GM18520 (cell line): ENCODE results near the gene MESD.

Source experiments
- ATAC-seq: cut with Tn5 transposase; IDR thresholded peaks from one replicate; pipeline ENCODE4 v1.9.1; 2021; ENCODE audit not compliant: unreplicated experiment

The MESD gene

GRCh38 chr15:80989518-80990478 lies at the start of gene MESD:
MESD (minus strand) TSS chr15:80989819; CDS start chr15:80989791, 28 bp downstream.
- peak; percentile 87 for ATAC-seq

GRCh38 chr15:81038975-81039607 lies 49.5 kb upstream of the MESD start:
- no peak for ATAC-seq

- ATAC-seq: no peak
Measured at GRCh38 chr15:81037952-81038743, 48.5 kb upstream of the MESD start.

DNA sequence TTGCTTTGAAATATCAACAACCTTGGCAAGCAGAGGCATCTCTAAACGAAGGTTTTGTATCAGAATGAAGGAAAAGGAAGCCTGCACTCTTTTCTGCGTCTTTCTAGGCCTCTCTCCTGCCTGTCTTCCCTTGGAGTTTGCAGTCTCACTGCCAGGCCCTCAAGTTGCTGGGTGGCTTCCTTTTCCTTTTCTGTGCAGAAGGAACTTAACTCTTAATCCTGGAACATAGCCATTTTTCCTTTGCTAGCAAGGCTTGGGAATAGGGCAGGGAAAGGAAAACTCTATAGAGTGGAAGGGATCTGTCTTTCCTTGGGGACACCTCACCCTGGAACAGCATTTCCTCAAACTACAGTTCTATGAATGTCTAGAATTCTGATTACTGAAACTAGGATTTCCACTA lies 43.9 kb upstream of the MESD start:
- ATAC-seq: no peak

- ATAC-seq: no peak
Measured at GRCh38 chr15:81032818-81033217, 43.2 kb upstream of the MESD start.

DNA sequence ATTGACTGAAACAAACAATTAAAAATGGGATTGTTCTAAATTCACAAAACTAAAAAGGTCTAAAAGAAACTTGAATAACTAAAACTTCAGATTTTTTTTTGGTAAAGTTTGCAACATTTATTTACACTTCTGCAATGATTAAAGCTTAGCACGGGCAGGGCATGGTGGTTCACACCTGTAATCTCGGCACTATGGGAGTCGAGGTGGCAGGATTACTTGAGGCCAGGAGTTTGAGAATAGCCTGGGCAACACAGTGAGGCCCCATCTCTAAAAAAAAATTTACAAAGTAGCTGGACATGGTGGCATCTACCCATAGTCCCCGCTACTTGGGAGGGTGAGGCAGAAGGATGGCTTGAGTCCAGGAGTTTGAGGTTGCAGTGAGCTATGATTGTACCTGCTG lies 42.7 kb upstream of the MESD start:
- no peak for ATAC-seq

- ATAC-seq: no peak
Measured at GRCh38 chr15:81031203-81031602, 41.6 kb upstream of the MESD start.

DNA sequence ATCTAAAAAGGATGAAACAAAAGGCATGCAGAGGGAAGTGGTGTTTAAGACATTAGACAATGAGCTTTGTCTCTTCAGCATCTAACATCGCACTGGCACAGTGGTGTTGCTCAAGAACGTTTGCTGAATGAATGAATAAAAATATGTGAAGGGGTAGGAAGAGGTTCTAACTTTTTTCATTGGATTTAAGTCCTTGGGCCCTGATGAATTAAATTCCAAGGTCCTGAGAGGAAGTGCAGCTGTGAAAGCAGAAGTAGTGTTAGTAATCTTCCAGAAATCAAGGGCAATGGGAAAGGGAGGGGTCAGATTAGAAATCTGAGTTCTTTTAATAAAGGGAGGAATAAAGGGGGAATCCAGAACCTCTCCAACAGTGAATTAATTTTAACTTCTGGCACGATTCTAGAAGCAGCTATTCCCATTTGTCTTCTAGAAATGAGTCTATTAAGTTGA lies 40.7 kb upstream of the MESD start:
- no peak for ATAC-seq

DNA sequence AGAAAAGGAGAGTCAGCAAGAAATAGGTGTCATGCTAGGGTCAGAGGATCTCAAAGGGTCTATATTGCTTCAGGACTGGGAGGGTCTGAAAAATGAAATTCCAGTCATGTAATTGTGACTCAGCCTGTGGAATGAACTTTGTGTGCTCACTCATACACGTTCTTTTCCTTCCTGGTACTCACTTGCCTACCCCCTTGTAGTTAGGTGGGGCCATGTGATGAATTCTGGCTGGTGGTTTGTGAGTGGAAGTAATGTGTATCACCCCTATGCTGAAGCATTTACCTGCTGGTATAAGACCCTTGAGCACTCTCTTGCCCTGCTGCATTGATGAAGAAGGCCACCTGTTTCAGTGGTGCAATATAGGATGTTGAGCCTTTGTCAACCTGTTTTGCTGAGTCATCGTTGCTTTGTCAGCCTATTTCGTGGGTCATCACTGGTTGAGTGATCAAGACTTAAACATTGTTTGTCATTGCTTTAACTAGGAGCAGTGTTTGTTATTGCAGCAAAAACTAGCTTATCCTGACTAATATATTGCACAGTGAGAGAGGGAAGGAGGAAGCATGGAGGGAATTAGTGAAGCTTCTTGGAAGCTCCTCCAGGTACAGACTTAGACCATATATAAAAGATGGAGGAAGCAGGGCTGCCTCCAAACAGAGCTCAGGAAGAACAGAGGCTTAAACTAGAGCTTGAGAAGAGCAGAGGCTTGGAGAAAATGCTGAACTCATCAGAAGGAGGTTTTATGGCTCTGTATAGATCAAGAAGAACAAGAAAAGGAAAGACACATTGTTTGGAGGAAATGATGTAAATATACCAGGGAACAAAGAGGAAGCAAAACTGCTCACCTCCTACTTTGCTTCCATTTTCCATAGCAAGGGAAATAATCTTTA lies 40.0 kb upstream of the MESD start:
- ATAC-seq: no peak

DNA sequence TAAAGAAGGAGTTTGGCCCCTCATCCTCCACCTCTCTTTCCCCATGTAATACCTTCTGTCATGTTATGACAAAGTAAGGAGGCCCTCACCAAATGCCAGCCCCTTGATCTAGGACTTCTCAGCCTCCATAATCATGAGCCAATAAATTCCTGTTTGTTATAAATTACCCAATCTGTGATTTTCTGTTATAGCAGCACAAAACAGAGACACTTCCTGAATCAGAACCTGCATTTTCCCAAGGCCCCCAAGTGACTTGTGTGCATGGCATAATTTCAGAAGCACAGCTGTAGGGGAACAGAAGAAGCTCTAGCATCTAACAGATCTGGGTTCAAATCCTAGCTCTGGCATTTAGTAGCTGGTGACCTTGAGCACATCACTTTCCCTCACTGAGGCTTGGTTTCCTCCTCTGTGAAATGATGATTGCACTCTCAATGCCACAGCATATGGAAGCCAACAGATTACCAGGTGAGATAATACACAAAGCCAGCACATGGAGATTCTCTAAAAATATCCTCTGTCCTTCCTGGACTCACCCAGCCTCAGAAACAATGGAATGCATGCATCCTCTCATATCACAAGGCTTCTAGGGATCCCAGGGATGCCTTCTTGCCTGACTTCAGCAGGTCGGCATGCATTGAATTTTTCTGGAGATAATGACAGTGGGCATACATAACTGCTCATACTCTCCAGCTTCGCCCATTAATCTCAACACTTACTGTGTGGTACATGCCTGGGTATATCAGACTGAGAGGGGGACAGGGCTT lies 37.4 kb upstream of the MESD start:
- no peak for ATAC-seq

DNA sequence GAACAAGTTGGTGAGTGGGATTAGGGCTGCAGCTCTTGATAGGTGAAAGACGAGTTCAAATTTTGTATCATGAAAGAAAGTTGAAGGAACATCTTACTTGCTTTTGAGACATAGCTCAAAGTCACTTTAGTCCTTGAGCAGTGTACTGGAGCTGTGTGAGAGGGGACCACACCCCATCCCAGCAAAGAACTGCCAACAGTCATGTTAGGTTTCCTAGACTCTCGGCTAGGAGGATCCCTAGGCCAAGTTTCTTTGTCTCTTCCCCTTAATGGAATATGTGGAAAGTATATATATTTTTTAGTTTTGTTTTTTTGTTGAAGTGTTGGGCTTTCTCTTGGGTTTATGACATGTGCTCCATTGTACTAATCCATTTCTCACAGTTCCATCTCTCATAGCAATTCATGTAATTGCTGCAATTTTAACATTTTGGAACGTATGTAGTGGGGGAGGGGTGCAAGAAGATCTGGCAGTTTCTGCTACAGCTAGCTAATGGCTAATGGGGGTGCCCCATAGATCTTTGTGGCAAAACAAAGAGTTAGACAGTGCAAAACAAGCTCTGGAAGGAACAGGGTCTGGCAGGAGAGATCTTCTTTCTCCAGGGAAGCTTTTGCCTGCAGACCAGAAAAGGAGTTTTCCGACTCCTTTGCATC lies 36.2 kb upstream of the MESD start:
- ATAC-seq: no peak

- ATAC-seq: no peak
Measured at GRCh38 chr15:81024936-81025335, 35.3 kb upstream of the MESD start.

DNA sequence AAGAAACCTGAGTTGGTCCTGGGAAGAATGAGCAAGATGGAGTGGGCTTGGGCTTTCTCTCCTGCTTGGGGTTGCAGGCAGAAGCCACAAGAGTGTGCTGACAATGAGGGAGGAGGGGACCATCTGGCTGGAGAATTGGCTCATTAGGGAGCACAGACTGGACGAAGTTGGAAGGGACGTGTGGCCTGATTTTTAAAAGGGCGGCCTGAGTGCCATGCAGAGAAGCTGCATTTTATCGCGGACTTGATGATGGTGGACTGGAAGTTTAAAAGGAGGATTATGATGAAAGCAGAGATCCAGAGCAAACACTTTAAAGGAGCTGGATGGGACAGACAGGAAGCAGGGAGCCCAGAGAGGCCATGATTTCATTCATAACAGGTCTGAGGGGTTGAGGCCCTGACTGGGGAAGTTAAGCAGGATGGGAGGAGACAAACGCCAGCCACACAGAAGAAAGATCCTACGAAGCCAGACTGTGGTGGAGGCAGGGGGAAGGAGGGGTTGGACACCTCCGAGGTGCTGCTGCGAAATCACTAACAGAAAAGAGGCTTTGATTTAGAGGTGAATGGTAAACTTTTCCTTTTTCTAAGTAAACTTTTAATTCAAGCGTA lies 34.8 kb upstream of the MESD start:
- ATAC-seq: no peak

GRCh38 chr15:81023483-81024264 lies 34.1 kb upstream of the MESD start:
- ATAC-seq: peak; percentile 83

GRCh38 chr15:81021321-81021720 lies 31.7 kb upstream of the MESD start:
- ATAC-seq: no peak

- ATAC-seq: no peak
Measured at GRCh38 chr15:81018197-81018596, 28.6 kb upstream of the MESD start.

DNA sequence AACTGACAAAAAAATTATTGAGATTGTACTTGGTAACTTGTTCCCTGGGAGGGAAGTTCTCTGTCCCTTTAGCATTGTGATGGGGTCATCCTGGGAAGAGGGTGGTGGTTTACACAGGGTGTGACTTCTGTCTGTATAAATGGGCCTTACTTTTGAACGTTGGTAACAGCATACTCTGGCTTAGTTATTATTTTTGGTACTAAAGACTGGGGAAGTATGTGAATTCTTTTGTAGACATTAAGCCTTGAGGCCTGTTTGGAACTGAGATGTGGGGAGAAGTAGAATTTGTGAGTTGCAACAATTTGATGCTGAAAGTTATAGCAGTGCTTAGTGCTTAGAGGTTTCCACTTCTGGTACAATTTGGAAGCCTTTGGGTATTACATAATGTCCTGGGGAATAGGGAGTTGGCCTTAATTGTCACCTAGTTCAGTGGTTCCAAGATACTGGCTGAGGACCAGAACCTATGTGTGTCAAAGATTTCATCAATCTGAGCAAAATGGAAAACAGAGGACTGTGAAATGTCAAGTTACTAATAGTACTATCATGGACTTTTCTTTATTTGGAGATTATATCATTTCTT lies 27.0 kb upstream of the MESD start:
- no peak for ATAC-seq
